Left ventricle myocardium inferior (tissue), 1 donor: ENCODE data around the gene TAF4. TPM values are rescaled to one million over a fixed set of nuclear protein-coding genes. Genes with fewer than 3 reads are reported as not detected.

ENCODE experiments used
- DNase-seq: peaks from one replicate; pipeline ENCODE4 v3.0.0-alpha.2; 2020
- H3K27ac ChIP-seq: fragments of 200-600 bp; replicated peaks from 2 replicates; pipeline ENCODE4 v1.8.0; 2021
- H3K27me3 ChIP-seq: fragments of 200-600 bp; 2 replicates; pipeline ENCODE4 v1.8.0; 2021; ENCODE audit warnings: low read depth
- H3K36me3 ChIP-seq: fragments of 200-600 bp; 2 replicates; pipeline ENCODE4 v1.8.0; 2021
- H3K4me1 ChIP-seq: fragments of 200-600 bp; 2 replicates; pipeline ENCODE4 v1.8.0; 2021
- H3K4me3 ChIP-seq: fragments of 200-600 bp; 2 replicates; pipeline ENCODE4 v1.8.0; 2021; ENCODE audit warnings: mild to moderate bottlenecking, moderate library complexity
- H3K9me3 ChIP-seq: fragments of 200-600 bp; replicated peaks from 2 replicates; pipeline ENCODE4 v1.8.0; 2021
- intact Hi-C: fragments of 100-400 bp; cut with micrococcal nuclease; formaldehyde crosslinking; loops from one replicate; pipeline ENCODE4 v1.11.0; 2022
- total RNA-seq: library from RNA; stranded (reverse); fragmentation: NEBNext Ultra II Directional; extraction: Animal tissue kit (Norgen Biotek cat#: 25700); gene quantifications from one replicate; pipeline ENCODE4 v1.2.1, GENCODE V29; 2021
- TF ChIP-seq, protein P1 (sequence below): fragments of 200-600 bp; IDR thresholded peaks from 2 replicates; pipeline ENCODE4 v1.8.0; 2021; ENCODE audit warnings: antibody characterized with exemption, mild to moderate bottlenecking, borderline replicate concordance
- donor health status: DM: no; HTN: yes; CAD: no; lungs with severe emphysema.

Gene TAF4
- total RNA-seq, 1 donor from 2014 or later = 11.8 TPM

DNA sequence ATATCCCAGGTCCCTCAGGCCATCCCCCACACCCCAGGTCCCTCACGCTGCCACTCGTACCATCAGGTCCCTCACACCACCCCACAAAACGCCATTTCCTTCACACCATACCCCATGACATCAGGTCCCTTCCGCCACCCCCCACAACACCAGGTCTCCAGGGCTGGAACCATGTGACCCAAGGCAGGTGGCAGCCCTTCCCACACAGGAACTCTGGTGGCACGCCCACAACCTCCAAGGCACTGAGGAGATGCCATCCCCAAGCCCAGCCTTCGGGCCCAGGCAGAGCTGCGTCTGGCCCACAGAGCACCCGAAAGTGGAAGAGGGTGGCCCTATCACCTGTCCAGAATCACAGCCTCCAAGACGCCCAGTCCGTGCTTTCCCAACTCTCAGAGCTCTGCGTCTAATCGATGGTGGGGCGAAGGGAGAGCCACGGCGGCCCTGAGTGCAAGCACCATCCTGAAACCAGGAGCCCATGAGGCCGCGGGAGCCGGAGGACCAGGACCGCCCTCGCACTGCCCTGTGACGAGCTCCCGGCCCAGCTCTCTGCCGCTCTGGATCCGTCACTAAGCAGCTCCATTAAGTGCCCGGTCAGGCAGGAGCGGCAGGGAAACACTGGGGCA, 12.7 kb downstream of the TAF4 start:
- TF ChIP-seq, protein P1, sequence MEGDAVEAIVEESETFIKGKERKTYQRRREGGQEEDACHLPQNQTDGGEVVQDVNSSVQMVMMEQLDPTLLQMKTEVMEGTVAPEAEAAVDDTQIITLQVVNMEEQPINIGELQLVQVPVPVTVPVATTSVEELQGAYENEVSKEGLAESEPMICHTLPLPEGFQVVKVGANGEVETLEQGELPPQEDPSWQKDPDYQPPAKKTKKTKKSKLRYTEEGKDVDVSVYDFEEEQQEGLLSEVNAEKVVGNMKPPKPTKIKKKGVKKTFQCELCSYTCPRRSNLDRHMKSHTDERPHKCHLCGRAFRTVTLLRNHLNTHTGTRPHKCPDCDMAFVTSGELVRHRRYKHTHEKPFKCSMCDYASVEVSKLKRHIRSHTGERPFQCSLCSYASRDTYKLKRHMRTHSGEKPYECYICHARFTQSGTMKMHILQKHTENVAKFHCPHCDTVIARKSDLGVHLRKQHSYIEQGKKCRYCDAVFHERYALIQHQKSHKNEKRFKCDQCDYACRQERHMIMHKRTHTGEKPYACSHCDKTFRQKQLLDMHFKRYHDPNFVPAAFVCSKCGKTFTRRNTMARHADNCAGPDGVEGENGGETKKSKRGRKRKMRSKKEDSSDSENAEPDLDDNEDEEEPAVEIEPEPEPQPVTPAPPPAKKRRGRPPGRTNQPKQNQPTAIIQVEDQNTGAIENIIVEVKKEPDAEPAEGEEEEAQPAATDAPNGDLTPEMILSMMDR = no peak
- Histone ChIP-seq H3K9me3 (no peaks in the 10 kb centered on the region), H3K4me1 (peaks cover 24% of the 10 kb centered on the region), H3K27me3 (no peaks in the 10 kb centered on the region), H3K27ac (no peak overlapping the region), H3K4me3 (no peak overlapping the region), H3K36me3 (no peaks in the 10 kb centered on the region)
- no peak for DNase-seq
- intact Hi-C loops = no loop called here

DNA sequence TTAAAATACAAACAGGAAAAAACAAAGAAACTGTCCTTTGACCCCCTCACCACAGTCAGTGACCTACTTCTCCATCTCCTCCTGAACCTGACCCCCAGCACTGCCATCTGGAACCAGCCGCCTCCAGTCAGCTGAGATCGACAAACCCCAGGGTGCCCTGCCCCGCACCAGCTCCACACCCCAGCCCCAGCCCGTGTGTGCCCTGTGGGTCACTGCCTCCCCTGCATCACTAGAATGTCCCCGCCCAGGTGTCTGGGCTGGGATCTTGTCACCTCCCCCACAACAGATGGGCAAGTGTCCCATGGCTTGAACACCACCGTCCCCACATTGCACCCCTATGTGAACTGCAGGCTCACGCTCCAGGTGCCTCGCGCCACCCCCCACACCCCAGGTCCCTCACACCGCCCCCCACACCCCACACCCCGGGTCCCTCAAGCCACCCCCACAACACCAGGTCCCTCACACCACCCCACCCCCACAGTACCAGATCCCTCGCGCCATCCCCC, 13.3 kb downstream of the TAF4 start:
- intact Hi-C loops = no loop called here
- Histone ChIP-seq H3K9me3 (no peaks in the 10 kb centered on the region), H3K27ac (no peak overlapping the region), H3K36me3 (no peaks in the 10 kb centered on the region), H3K4me1 (peaks cover 30% of the 10 kb centered on the region), H3K27me3 (no peaks in the 10 kb centered on the region), H3K4me3 (no peak overlapping the region)
- DNase-seq = no peak
- TF ChIP-seq, protein P1 = no peak

DNA sequence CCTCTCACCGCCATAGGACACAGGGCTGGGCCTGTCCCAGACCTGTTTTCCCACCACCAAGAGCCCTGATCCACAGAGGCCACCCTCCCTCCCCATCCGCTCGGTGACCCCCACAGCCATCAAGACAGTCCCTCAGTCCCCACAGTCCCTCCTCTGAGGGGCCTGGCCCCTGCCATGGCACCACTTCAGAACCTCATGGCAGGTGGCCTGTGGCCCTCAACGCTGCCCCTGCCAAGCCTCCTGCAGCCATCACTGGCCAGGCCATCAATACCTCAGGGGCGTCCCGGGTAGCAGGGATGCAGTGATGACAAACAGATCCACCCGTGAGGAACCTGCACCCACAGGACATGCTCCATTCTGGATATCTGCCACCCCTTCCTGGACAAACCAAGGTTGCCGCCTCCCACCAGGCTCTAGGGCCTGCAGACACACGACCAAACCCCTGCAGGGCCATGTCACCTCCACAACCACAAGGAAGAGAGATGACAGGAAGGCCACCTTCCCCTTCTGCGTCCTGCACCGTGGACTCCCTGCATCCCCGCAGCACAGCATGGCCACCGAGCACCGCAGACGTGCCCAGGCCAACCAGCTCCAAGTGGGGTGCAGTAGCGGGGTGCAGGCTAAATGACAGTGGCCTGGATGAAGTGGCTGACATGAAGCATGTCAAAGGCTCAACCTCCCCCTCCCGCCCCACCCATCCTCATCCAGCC, 14.0 kb downstream of the TAF4 start:
- H3K27ac ChIP-seq = no peak overlapping the region
- intact Hi-C loops = no loop called here
- TF ChIP-seq, protein P1 = no peak

DNA sequence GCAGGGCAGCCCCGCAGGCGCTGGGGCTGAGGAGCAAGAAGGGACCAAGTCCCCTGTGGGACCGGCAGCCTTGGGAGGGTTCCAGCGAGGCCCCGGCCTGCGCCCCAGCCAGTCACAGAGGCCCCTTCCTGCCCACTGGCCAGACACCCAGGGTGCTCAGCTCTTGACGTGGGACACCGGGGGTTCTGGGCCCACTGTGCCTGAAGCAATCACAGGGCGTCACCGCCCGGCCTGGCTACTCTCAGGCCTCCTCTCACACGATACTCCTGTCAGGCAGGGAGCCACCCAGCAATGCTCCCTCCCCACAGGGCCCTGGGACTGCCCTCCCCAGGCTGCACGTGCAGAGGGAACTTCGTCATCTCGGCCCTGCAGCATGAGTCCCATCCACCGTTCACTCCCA, 14.5 kb downstream of the TAF4 start:
- Histone ChIP-seq H3K9me3 (no peaks in the 10 kb centered on the region), H3K27me3 (no peaks in the 10 kb centered on the region), H3K4me3 (no peak overlapping the region), H3K27ac (no peak overlapping the region), H3K4me1 (peaks cover 31% of the 10 kb centered on the region), H3K36me3 (no peaks in the 10 kb centered on the region)
- TF ChIP-seq, protein P1 = no peak
- DNase-seq = no peak
- intact Hi-C loops = no loop called here

More for the DNA sequence above, 14.0 kb downstream of the TAF4 start:
- peaks cover 31% of the 10 kb centered on the region for H3K4me1 ChIP-seq
- no peaks in the 10 kb centered on the region for H3K27me3 ChIP-seq
- no peaks in the 10 kb centered on the region for H3K36me3 ChIP-seq
- DNase-seq = no peak
- H3K9me3 ChIP-seq = no peaks in the 10 kb centered on the region
- H3K4me3 ChIP-seq = no peak overlapping the region

DNA sequence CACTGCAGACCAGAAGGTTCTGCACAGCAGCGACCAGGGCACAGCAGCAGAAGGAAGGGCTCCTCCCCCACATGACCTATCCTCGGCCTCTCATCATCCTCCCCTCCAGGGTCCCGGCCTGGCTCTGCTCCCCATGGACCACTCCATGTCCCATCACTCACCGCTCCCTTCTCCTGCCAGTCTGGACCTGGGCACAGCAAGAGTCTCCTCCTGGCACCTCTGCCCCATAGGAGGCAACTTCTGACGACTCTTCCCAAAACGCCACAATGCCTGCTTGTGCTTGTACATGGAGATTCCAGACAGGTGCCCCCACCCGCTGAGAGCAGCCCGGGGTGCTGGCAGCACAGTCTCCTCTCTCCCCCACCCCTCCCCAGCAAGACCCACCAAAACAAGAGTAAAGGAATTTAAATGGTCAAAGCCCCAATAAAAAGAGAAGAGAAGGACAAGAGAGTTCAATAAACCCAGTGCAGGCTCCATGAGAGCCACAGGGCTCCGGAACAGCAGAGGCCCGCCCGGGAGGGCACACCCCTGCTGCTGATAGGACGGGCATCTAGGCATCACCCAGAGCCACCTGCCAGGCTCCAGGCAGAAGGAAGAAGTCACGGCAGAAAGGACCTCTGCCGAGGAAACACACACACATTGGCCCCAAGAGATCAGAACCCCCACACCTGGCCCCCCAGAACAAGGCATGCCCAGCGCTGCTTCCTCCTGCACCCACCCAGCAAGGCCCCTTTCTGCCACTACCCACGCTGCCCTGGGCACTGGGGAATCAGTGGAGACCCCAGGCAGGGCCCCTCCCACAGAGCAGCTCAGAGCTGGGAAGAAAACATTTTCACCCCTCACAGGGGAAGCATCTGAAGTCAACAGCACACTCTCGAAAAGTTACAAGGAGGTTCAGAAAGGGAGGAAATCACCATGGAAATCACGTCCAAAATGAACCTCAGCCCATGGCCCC, 15.2 kb downstream of the TAF4 start:
- H3K4me3 ChIP-seq = no peak overlapping the region
- H3K27ac ChIP-seq = no peak overlapping the region
- peaks cover 31% of the 10 kb centered on the region for H3K4me1 ChIP-seq

More for the DNA sequence above, 15.2 kb downstream of the TAF4 start:
- no peak for DNase-seq
- Histone ChIP-seq H3K36me3 (no peaks in the 10 kb centered on the region), H3K27me3 (no peaks in the 10 kb centered on the region), H3K9me3 (no peaks in the 10 kb centered on the region)
- intact Hi-C loops = no loop called here
- TF ChIP-seq, protein P1 = no peak
